Inflammatory macrophage (primary cell): ENCODE data around the gene CCDC187.

Experiments
- DNase-seq, 2 donors: peaks; one replicate each; pipeline ENCODE4 v3.0.0-alpha.2; 2020 to 2022

CCDC187 gene

DNA sequence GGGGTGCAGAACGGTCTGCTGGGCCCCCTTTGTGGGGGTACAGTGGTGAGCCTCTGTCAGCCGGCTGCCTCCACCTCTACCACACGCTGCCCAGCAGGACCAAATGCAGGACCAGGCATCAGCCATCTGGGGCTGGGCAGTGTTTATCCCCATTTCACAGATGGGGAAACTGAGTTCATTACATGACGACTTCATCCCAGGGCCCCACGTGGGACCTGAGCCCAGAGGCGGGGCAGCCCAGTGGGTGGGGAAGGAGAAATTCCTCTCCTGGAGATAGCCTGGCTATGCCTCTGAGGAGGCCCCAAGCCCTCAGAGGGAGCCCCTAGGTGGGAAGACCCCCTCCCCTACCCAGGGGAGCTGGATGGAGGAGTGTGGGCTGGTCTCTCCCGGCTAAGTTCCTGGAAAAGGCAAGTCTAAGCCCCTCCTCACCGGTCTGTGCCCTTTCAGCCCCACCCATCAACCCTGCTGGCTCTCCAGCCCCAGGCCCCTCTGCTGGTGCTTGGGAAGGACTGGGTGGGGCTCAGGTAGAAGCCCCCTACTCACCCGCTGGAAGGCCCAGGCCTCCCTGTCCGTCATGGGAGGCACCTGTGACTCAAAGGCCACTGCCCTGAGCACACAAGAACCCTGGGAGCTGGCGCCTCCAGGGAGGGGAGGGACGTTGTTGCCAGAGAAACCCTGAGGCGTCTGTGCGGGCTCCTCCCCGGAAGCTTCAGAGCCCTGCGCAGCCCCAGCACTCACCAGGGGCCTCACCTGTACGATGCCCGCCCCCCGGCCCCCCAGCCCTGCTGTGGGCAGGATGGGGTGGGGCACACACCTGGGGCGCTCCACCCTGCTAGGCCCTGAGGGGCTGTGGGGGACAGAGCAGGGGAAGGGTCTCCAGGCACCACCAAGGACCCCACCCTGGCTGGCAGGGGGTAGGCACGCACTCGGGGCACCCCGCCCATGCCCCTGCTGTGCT is 7.4 kb upstream of the CCDC187 start:
- DNase-seq = no peak

DNA sequence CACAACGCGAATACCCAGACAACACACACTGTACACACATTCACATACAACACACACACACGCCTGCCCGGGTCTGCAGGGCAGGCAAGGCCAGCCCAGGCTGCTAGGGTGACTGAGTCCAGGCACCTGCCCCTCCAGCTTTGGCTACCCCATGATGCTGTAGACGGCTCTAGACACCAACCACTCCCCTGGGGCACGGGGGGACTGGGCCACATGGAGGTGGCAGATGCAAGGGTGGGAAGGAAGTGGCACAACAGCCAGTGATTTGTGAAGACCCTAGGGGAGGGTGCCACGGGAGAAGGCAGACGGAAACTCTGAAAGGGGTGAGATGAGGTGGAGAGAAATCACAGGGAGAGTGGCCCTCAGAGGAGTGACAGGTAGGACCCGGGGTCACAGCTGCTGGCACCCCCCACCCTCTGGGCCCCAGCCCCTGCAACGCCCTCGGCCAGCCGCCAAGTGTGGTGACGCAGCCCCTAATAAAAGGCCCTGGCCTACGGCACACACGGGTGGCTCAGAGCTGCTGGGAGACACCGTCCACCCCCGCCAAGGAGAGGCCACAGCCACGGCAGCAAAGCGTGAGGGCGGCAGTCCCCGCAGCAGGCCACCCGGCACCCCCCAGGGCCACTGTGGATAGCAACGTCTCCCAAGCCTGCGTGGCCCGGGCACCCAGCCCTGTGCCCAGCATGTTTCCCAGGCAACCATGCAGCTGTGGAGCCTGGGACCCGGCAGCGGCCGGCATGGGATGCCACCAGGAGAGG is 6.6 kb upstream of the CCDC187 start:
- no peak for DNase-seq

DNA sequence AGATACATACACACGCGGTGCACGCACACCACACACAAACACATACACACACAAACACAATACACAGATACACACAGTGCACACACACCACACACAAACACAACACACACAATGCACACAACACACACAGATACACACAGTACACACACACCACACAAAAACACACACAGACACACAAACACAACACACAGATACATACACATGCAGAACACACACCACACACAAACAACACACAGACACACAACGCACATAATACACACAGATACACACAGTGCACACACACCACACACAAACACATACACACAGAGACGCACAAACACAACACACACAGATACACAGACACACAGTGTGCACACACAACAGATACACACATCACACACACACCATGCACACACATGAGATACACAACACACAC is 5.9 kb upstream of the CCDC187 start:
- DNase-seq = no peak

DNA sequence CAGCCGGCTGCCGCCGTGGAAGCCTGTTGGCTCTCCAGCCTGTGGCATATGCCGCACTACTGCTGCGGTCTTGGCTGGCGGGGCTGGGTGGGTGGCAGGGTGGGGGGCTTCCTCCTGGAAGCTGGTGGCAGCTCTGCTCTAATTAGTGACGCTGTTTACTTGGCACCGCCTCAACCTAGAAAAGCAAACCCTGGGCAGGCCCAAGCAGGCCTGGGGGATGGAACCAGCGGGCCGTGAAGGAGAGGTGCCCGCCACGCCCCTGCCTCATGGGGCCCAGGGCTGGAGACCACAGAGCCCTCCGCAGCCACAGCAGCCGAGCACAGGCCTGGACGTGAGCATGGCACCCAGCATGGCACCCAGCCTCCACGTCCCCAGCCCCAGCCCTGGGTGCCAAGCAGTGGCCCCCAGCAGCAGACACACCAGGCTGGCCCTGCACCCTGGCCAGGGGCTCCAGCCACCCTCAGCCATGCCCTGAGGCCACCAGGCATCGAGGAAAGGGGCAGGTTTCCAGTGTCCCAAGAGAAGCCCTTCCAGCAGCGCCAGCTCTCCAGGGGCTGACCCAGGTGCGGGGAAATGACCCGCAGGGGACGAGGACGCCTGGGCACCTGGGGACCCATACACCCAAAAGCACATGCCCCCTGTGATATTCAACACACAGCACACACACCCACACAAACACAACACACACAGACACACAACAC is 5.4 kb upstream of the CCDC187 start:
- no peak for DNase-seq

GRCh38 chr9:136308702-136309053 is 4.8 kb upstream of the CCDC187 start:
- no peak for DNase-seq

- no peak for DNase-seq
These were observed 4.3 kb upstream of the CCDC187 start for GRCh38 chr9:136308006-136308701.

GRCh38 chr9:136307215-136307750 is 3.4 kb upstream of the CCDC187 start:
- no peak for DNase-seq

- DNase-seq = no peak
These were observed 2.6 kb upstream of the CCDC187 start for GRCh38 chr9:136306211-136307208.

DNA sequence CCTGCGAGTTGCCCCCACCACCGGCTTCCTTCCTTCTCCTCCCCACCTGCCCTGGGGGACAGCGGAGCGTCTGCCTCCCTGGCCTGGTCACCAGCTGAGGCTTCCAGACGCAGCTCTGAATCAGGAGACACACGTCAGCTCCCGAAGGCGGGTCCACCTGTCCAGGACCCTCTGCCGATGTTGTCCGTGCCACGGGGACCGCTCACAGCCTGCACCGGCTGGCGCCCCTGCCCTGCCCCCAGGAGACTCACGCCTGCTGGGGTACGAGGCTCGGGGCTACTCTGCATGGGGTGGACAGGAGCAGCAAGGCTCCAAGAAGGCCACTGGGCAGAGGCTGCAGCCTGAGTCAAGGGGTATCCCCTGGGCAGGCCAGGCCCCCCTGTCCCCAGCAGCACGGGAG is 1.9 kb upstream of the CCDC187 start:
- DNase-seq = no peak

DNA sequence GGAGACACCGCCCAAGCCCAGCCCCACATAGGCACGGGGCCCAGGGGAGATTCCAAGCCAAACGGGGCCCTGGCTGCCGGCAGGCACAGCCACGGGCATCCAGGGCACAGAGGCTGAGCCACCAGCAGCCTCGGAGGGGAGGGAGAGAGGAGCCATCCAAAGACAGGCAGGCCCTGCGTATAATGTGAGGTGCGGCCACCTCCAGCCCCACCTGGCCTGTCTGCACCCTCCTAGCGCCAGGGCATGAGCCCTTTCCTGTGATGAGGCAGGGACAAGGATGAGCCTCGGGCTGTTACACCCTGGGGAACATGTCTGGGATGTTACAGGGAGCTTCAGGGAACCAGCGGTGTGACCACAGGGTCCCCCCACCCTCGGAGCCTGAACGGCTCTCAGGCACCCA is 1.1 kb upstream of the CCDC187 start:
- DNase-seq = no peak

GRCh38 chr9:136304456-136304855 is 562 bp upstream of the CCDC187 start:
- no peak for DNase-seq

DNA sequence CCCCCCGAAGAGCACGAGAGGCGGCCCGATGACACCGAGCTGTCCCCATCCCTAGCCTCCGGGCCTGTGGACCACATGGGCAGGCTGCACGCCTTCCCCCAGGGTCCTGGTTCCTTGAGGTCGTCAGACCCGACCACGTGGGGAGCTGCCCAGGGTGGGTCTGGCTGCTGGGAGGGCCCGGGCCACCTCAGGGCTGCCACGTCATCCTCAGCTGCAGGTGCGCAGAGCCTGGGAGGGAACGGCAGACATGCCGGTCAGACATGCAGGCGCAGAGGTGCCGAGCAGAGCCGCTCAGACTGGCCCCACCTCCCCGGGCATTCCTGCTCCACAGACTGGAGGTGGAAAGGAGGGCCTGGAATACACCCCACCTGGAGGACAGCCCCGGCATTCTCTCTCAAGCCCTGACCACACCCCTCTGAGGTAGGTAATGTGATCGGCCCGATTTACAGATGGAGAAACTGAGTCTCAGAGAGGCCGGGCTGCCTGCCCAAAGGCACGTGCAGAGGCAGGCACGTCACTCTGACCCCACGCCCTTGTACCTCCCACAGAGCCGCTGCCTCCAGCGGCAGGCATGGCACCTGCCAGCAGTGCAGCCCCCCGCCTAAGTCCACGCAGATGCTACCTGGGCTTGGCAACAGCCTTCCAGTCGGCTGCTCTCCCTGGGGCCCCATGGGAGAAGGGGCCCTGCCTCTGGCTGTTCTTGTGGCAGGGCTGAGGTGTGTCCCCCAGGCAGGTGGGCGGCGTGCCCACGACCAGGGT is 649 bp downstream of the CCDC187 start:
- no peak for DNase-seq

DNA sequence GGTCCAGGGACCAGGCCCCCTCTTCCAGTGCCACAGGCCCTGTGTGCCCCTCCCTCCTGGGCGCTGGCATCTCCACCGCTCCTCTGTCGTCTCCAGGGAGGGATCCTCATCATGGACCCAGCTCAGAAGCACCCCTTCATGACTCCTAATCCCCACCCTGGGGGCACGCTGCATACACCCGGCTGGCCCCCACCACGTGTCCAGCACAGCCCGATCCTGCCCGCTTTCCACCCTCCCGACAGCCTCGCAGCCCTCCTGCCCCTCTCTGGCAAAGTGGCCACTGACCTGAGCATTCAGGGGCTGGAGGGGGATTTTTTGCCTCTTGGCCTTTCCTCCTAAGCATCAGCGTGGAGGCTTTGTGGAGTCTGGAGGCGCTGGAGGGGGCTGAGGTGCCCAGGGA is 1.4 kb downstream of the CCDC187 start:
- no peak for DNase-seq

GRCh38 chr9:136300866-136301265 is 3.0 kb downstream of the CCDC187 start:
- no peak for DNase-seq

DNA sequence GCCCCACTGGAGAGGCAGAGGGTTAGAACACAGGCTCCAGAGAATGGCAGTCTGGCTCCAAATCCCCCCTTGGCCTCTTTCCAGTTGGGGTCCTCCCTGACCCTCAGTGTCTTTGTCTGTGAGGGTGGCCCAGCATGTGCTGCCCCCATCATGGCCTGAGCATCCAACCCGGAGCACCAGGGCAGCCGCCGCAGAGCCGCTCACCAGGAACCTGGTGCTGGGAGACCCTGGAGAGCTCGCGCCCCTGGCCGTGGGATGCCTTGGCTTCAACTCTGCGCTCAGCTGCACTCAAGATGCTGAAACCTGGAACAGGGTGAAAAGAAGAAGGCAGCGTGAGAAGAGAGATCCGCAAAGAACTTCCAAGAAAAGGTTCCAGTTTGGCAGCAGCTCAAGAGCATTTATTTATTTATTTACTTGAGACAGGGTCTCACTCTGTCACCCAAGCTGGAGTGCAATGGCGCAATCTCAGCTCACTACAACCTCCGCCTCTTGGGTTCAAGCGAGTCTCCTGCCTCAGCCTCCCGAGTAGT is 3.8 kb downstream of the CCDC187 start:
- DNase-seq = no peak

GRCh38 chr9:136299541-136299940 is 4.4 kb downstream of the CCDC187 start:
- DNase-seq = no peak

- DNase-seq = no peak
These were observed 4.8 kb downstream of the CCDC187 start for GRCh38 chr9:136299116-136299515.

DNA sequence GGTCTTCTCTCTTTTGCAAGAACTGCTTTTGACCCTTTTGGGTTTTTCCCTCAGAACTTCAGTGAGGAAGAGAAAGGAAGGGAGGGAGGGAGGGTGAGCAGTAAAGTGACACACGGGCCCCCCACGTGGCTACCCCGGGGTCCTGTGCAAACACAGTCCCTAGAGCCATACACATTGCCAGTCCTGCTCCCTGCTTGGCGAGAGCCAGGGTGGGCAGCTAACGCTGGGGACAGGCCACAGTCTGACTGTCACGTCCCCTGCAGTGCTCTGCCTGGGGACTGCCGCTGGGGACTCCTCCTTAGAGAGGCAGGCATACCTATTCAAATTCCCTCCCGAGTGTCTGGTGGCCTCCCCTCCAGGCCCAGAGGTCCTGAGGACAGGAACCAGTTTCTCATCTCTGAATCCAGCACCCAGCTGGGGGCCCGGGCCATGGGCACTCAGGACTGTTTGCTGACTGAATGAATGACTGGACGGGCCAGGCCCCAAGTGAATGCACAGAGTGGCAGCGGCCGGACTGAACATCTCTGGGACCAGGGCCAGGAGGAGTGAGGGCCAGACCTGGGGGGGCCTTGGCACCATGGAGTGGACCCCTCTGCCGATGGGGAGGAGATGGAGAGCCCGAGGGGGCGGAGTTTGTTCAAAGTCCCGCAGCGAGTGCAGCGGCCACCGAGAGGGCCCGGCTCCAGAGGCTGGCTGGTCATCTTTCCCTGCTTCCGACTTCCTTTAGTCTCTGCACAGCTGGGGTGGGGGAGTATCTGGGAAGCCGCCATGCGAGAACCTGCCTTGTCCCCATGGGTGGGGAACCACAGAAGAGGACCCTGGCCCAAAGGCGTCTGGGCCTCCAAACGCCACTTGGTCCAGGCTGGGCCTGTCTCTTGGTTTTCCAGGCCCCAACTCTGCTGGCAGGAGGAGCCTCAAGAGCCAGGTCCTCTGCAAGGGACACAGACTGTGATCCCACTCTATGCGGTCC is 5.8 kb downstream of the CCDC187 start:
- DNase-seq = no peak
